ENCODE results near the gene ADPRHL1.
"Not testable (repeated sequence)": the region's sequence is repeated elsewhere in the genome, so short reads cannot be mapped to it uniquely, and the experiment has no call there.

The ADPRHL1 gene

GRCh38 chr13:113460599-113460998 lies 7.3 kb upstream of the ADPRHL1 start:
- in situ Hi-C loops (cut with MboI; ENCODE audit: low pct_unique_long_range_greater_than_20kb, low sequenced_read_pairs) = no loop called here
- DNase-seq = no peak

GRCh38 chr13:113460064-113460555 lies 6.8 kb upstream of the ADPRHL1 start:
- in situ Hi-C loops (cut with MboI; ENCODE audit: low pct_unique_long_range_greater_than_20kb, low sequenced_read_pairs) = no loop called here
- DNase-seq = no peak

GRCh38 chr13:113458253-113459065 lies 5.2 kb upstream of the ADPRHL1 start:
- peak; percentile 43 for DNase-seq
- in situ Hi-C loops (cut with MboI; ENCODE audit: low pct_unique_long_range_greater_than_20kb, low sequenced_read_pairs) = no loop called here

GRCh38 chr13:113457510-113457909 lies 4.2 kb upstream of the ADPRHL1 start:
- DNase-seq = no peak
- in situ Hi-C loops (cut with MboI; ENCODE audit: low pct_unique_long_range_greater_than_20kb, low sequenced_read_pairs) = no loop called here

- in situ Hi-C loops (cut with MboI; ENCODE audit: low pct_unique_long_range_greater_than_20kb, low sequenced_read_pairs) = no loop called here
Measured at GRCh38 chr13:113456116-113456702, 2.9 kb upstream of the ADPRHL1 start.

GRCh38 chr13:113455384-113455783 lies 2.1 kb upstream of the ADPRHL1 start:
- DNase-seq = no peak
- in situ Hi-C loops (cut with MboI; ENCODE audit: low pct_unique_long_range_greater_than_20kb, low sequenced_read_pairs) = no loop called here

More at GRCh38 chr13:113456116-113456702, 2.9 kb upstream of the ADPRHL1 start:
- DNase-seq = no peak

- no peak for DNase-seq
- in situ Hi-C loops (cut with MboI; ENCODE audit: low pct_unique_long_range_greater_than_20kb, low sequenced_read_pairs) = no loop called here
Measured at GRCh38 chr13:113454936-113455335, 1.6 kb upstream of the ADPRHL1 start.

GRCh38 chr13:113452466-113452865 lies 822 bp downstream of the ADPRHL1 start:
- in situ Hi-C loops (cut with MboI; ENCODE audit: low pct_unique_long_range_greater_than_20kb, low sequenced_read_pairs) = no loop called here
- DNase-seq = no peak

GRCh38 chr13:113451951-113452421 lies 1.3 kb downstream of the ADPRHL1 start:
- in situ Hi-C loops (cut with MboI; ENCODE audit: low pct_unique_long_range_greater_than_20kb, low sequenced_read_pairs) = no loop called here
- DNase-seq = no peak

GRCh38 chr13:113450861-113451620 lies 2.2 kb downstream of the ADPRHL1 start:
- in situ Hi-C loops (cut with MboI; ENCODE audit: low pct_unique_long_range_greater_than_20kb, low sequenced_read_pairs) = not testable (repeated sequence)
- peak; percentile 39 for DNase-seq

- in situ Hi-C loops (cut with MboI; ENCODE audit: low pct_unique_long_range_greater_than_20kb, low sequenced_read_pairs); DNase-seq: not testable (repeated sequence)
Measured at GRCh38 chr13:113450348-113450744, 2.9 kb downstream of the ADPRHL1 start.

GRCh38 chr13:113449693-113450347 lies 3.5 kb downstream of the ADPRHL1 start:
- no peak for DNase-seq
- in situ Hi-C loops (cut with MboI; ENCODE audit: low pct_unique_long_range_greater_than_20kb, low sequenced_read_pairs) = no loop called here

GRCh38 chr13:113448885-113449692 lies 4.2 kb downstream of the ADPRHL1 start:
- in situ Hi-C loops (cut with MboI; ENCODE audit: low pct_unique_long_range_greater_than_20kb, low sequenced_read_pairs) = no loop called here
- peak; percentile 94 for DNase-seq

- no peak for DNase-seq
- in situ Hi-C loops (cut with MboI; ENCODE audit: low pct_unique_long_range_greater_than_20kb, low sequenced_read_pairs) = no loop called here
Measured at GRCh38 chr13:113448545-113448884, 4.8 kb downstream of the ADPRHL1 start.

GRCh38 chr13:113447596-113447995 lies 5.7 kb downstream of the ADPRHL1 start:
- no peak for DNase-seq
- in situ Hi-C loops (cut with MboI; ENCODE audit: low pct_unique_long_range_greater_than_20kb, low sequenced_read_pairs) = no loop called here

GRCh38 chr13:113446488-113446854 lies 6.8 kb downstream of the ADPRHL1 start:
- in situ Hi-C loops (cut with MboI; ENCODE audit: low pct_unique_long_range_greater_than_20kb, low sequenced_read_pairs) = no loop called here
- DNase-seq = no peak

- DNase-seq = no peak
- in situ Hi-C loops (cut with MboI; ENCODE audit: low pct_unique_long_range_greater_than_20kb, low sequenced_read_pairs) = no loop called here
Measured at GRCh38 chr13:113445791-113446487, 7.3 kb downstream of the ADPRHL1 start.

- in situ Hi-C loops (cut with MboI; ENCODE audit: low pct_unique_long_range_greater_than_20kb, low sequenced_read_pairs) = no loop called here
- DNase-seq = no peak
Measured at GRCh38 chr13:113443991-113444390, 9.3 kb downstream of the ADPRHL1 start.
